HG03025 (cell line): ENCODE measurements around the gene GALNT17.
"Not testable (repeated sequence)": the region's sequence is repeated elsewhere in the genome, so short reads cannot be mapped to it uniquely, and the experiment has no call there.

Source experiments
- ATAC-seq: cut with Tn5 transposase; IDR thresholded peaks from one replicate; pipeline ENCODE4 v1.9.1; 2021; ENCODE audit warnings: mild to moderate bottlenecking, moderate library complexity; ENCODE audit not compliant: unreplicated experiment, low FRiP score

The GALNT17 gene

DNA sequence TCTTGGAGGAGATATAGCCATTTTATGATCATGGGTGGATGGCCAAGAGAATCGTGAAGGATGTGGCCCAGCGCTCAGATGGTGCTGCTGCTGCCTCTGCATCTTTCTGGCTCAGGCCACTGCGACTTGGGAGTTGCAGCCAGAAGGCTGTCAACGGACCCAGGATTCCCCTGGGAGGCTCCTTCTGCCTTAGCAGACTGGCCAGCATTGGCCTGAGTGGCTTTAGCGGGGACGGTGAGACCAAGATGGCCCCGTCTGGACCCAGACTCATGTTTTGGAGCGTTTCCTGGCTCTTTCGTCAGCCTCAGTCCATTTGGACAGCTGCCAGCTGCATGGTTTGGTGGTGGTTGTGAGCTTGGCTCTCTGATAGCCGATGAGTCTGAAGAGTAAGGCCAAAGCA lies 97.2 kb downstream of the GALNT17 start:
- ATAC-seq = no peak

DNA sequence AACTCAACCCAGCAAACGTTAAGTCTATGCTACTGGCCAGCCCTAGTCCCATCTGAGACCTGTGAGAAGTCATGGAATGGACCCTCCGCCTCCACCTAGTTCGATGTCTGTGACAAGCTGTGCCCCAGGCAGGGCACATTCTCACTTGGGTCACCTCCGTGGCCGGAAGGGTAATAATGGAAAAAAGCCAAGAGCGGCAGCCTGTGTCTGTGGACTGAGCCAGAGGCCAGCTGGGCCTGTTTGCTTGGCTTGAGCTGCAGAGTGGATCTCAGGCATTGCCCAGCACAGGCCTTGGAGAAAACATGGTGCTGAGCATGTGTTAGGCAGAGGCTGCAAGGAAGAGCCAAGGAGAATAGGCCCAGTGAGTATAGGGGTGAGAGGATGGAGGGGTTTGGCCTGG lies 97.8 kb downstream of the GALNT17 start:
- no peak for ATAC-seq

GRCh38 chr7:71235253-71235652 lies 103.3 kb downstream of the GALNT17 start:
- no peak for ATAC-seq

DNA sequence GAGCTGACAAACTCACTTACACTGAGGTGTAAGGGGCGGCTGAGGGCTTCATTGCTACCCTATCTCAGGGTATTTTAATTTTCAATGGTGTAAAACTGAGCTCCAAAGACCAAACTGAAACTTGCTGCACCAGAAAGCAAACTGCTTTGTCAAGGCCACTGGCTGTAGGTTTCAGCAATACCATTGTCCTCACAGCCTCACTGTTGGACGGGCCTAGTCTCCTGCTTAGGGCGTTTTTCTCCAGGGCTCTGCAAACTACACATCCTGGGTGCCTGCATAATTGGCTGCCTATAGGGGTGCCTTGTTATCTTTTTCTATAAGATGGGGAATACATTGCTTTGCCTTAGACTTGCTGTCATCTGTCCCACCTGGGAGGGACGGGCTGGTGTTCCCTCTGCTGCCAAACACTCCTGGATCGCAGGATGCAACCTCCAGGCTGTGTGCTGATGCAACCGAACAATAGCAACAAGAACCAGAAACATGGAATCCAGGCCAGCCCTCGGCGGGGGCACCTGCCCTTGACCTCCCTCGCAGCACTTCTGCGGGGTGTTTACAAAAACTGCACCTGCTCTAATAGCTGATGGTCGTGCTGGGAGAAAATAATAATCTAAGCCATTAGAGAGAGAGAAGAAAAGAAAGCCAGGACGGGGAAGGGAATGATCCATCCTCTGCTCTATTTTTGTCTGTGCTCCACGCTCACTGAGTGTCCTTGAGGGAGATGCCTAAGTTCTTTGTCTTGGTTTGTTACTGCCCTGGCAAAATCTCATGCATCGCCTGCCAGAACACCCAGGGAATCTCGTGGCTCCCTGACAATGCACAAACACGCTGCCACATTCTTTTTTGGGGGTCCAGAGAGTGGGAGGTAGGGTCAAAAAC lies 104.5 kb downstream of the GALNT17 start:
- no peak for ATAC-seq

DNA sequence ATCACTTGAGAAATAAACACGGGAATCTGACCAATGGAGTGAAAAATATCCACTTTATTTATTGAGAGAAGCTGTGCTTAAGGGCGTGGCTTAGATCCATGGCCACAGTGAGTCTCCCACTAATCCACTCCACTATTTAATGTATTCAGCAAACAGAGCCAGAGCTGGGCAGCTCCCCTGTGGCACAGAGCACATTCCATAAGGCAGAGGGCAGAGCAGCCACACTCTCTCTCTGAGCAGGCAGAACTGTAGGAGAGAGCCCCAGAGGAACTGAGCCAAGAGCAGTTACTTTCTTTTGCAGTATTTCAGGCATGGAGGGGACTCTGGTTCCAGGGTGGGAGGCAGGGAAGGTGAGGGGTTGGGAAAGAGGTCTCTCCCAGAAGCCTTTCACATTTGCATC lies 106.0 kb downstream of the GALNT17 start:
- no peak for ATAC-seq

DNA sequence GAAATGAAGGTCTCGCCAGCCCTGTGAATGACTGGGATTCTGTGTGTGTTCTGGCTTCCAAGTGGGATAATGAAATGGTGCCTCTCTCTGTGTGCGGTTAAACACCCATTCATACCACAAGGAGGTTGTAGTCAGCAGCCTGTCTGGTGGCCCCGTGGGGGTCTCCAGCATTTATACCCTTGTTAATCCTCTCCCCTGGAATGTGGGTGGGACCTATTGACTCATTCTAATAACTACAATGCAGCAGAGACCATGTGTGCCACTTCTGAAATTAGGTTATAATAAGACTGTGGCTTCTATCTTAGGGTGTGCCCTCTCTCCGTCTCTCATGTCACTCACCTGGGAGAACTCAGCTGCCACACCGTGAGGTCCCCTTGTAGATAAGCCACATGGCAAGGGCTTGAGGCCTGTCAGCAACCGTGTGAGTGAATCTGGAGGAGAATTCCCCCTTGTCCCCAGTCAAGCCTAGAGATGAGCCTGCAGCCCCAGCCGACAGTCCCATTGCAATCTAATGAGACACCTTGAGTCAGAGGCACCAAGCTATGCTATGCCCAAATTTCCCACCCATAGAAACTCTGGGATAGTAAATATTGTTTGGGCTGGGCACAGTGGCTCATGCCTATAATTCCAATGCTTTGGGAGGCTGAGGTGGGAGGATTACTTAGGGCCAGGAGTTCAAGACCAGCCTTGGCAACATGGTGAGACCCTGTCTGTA lies 106.8 kb downstream of the GALNT17 start:
- ATAC-seq = no peak

- ATAC-seq = no peak
Observed at GRCh38 chr7:71239586-71240268, 107.8 kb downstream of the GALNT17 start.

- no peak for ATAC-seq
Observed at GRCh38 chr7:71243736-71244410, 111.9 kb downstream of the GALNT17 start.

DNA sequence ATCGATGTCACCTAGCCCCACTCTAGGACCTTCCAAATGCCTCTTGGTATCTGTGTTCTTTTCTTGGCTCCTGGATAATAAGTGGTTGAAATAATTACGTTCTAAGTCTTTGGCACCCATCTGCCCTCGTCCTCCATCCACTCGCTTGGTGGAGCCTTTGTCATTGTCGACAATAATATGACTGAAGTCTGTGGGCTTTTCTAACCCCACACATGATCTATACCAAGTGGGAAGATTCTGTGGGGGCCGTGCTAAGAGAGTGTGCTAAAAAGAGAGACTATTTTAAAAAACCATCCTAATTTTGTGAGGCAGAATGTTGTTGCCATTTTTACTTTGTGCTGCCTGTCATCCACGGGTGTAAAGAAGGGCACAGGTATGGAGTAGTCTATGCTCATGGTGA lies 113.1 kb downstream of the GALNT17 start:
- ATAC-seq = no peak

GRCh38 chr7:71251706-71252105 lies 119.8 kb downstream of the GALNT17 start:
- no peak for ATAC-seq

DNA sequence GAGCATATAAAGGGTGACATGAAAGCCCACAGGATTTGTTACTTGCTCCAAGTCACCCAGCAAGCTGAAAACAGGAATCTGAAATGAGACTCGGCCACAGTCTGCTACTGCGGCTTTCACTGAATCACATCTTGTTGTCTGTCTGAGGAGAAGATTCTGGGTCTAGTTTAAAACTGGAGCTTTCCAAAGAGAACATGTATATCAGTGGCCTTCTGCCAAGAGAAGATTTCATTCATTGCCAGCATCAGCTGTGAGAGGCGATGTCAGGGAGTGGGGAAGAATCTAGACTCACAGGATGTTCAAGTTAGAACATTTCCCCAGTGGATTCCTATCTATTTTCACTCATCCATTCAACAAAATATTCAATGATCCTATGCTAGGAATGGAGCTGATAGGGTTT lies 122.8 kb downstream of the GALNT17 start:
- ATAC-seq = no peak

DNA sequence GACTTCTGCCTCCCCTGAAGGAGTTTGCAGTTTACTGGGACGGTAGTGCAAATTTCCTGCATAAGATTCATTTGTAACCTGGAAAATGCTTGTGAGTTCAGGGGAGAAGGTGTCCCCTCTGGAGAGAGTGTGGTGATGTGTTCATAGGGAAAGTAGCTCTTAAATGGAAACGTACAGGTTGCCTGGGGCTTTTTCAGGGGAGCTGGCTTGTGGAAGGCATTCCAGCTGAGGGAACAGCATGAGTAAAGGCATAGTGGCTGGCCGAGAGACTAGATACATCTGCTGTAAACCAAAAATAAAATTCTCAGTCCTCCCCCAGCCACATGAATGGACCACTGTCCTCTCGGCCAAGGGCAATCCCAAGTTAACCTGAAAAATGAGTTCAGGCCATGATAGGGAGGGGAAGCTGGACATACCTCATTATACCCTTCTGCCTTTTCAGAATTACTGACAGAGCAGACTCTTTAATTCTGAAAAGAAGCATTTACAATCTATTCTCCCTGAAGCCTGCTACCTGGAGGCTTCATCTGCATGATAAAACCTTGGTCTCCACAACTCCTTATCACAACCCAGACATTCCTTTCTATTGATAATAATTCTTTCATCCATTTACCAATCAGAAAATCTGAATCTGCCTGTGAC lies 123.7 kb downstream of the GALNT17 start:
- ATAC-seq = no peak

DNA sequence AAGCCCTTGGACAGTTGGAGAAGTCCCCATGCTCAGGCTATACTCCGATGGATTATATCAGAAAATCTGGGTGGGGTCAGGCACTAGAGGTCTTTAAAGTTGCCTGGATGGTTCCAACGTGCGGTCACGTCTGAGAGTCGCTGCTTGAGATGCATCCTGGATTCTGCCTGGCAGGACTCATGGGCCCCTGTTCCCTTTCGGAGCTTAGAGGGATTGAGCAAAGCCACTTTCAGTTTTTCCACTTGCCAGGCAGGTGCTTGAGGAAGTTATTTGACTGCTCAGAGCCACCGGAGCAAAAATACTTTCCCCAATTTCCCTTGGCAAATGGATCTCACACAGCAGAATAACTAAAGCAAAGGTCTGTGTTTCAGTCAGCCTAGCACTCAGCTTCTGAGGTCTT lies 129.1 kb downstream of the GALNT17 start:
- no peak for ATAC-seq

- ATAC-seq = not testable (repeated sequence)
Observed at GRCh38 chr7:71262834-71263233, 130.9 kb downstream of the GALNT17 start.

- no peak for ATAC-seq
Observed at GRCh38 chr7:71264005-71264404, 132.1 kb downstream of the GALNT17 start.

- ATAC-seq = no peak
Observed at GRCh38 chr7:71266912-71267311, 135.0 kb downstream of the GALNT17 start.

- ATAC-seq = no peak
Observed at GRCh38 chr7:71267734-71268469, 136.0 kb downstream of the GALNT17 start.

- ATAC-seq = no peak
Observed at GRCh38 chr7:71270558-71270957, 138.6 kb downstream of the GALNT17 start.

- no peak for ATAC-seq
Observed at GRCh38 chr7:71271203-71271602, 139.3 kb downstream of the GALNT17 start.
